A204.1 (cell line): ENCODE results near the gene MRO.
"Not testable (repeated sequence)": the region's sequence is repeated elsewhere in the genome, so short reads cannot be mapped to it uniquely, and the experiment has no call there.

Source experiments
- FAIRE-seq: peaks from 2 replicates; lab custom pipeline; 2012; peaks lifted over from hg19 to GRCh38; lab: Jason Lieb, UNC

MRO gene

DNA sequence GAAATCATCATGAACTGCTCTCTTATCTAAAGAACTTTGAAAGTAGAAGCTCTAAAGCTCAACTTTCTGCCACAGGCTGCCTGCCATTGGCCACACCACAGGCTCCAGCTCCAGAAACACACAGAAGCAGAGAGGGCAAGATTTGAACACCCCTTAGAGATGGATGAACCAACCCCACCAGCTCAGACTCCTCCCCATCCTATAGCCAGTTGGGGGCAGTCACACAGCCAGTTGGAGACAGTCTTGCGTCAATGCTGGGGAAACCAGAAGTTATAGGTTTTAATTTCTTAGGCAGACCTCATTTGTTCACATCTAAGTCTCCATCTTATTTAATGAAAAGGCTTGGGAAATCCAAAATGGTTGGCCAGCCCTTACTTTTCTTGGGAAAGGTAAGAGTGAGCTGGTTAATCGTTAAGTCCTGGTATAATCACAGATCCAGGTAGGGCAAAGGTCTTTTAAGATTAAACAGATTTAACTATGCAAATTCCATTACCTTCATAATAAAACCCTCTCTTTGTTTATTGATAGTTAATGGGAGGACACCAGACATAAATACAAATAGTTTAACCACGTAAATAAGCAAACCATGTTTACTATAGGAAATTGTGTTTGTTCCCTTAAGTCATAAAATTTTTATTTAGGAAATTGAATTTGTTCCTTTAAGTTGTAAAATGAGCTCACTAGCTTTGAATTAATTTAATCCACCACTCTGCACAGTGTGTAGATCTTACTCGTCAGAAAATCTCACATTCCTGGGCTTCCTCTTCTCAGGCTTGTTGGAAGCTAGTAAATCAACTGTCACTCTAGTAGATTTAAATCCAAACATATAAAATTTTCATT lies 28.0 kb downstream of the MRO start:
- no peak for FAIRE-seq

DNA sequence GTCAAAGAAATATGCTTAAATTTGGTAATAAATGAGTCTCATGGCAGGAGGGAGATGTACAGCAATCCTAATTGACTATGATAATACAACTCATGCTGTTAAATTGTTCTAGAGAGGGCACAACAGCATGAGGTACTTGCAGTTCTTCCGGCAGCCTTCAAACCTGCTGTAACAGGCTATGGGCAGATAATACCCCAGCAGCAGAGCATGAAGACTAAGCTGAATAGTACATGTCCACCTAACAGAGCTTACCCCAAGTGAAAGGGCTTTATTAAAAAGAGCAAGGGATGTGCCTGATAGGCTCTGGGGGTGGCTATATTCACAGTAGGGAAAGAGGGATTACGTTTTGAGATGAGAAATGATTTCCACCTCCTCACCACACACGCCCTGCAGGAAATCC lies 28.9 kb downstream of the MRO start:
- FAIRE-seq = no peak

DNA sequence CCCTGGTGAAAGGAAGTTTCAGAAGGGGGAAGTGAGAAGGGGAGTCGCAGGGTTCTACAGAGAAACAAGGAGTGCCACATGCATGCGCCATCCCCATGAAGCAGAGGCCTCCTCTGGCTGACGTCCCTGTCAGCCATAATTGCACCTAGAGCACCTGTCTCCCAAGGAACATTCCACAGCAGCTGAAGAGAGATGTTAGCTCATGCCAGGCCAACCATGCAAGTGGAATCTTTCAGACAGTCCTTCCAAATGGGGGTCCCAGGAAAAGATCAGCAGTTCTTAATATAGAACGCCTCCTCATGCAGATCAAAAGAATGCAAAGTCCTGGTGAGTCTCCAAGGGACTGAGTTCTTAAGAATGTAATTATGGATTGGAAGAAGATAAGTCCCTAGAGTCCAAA lies 29.6 kb downstream of the MRO start:
- no peak for FAIRE-seq

DNA sequence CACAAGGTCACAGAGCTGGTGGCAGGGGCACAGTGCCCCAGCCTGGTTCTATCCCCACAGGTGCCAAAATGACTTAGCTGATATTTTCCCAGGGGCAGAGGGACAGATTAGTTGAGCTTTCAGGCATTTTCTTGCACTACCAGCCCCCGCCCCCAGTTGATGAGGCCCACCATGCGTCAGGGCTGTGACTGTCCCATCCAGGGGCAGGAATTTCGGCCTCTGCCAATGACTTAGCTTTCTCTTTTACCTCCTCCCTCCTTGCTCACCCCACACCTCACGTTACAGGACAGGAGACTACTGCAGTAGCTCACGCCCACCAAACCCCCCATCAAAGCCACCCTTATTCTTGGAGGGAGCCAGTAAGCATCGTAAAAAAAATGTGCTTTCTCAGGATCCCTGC lies 31.5 kb downstream of the MRO start:
- FAIRE-seq = no peak

DNA sequence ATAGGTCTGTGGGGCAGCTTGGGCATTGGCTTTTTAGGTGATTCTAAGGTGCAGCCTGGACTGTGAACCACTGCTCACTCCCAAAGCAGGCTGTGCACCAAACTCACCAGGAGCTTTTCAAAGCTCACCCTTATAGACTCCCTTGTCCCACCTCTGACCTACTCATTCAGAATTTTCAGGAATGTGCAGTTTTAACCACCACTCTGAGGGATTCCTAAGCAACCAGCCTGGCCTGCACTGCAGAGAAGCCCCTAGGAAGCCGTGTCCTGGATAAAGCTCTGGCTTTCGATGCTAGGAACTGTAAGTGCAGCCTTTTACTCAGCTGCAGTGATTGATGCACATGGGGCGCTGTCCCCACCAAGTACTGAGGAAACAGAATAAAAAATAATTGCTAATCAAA lies 33.0 kb downstream of the MRO start:
- FAIRE-seq = no peak

DNA sequence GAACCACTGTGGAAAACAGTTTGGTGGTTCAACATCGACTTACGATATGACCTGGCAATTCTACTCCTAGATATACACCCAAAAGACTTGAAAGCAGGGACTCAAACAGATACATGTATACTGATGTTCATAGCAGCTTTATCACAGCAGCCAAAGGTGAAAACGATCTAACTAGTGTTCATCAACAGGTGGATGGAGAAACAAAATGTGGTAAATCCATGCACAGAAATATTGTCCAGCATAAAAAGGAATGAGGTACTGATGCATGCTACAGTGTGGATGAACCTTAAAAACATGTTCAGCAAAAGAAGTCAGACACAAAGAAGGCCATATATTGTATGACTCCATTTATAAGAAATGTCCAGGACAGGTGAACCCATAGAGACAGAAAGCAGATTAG lies 36.3 kb downstream of the MRO start:
- FAIRE-seq = no peak

DNA sequence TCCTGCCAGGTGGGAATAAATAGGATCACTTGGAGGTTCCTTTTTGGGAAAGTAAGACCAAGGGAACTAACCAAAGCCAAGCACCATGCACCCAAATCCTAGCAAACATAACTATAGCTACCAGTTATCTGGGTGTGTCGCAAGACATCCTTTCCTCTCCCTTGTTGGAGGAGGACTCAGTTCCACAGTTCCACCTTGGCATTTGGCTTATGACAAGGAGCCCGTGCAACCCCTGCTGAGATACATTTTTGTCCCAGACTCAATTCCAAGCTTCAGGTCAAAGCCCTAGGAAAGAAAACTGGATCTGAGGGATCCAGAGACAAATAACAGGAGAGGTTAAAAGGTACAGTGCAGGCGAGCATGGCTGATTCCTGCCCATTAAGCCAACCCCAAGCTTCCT lies 40.8 kb downstream of the MRO start:
- not testable (repeated sequence) for FAIRE-seq

DNA sequence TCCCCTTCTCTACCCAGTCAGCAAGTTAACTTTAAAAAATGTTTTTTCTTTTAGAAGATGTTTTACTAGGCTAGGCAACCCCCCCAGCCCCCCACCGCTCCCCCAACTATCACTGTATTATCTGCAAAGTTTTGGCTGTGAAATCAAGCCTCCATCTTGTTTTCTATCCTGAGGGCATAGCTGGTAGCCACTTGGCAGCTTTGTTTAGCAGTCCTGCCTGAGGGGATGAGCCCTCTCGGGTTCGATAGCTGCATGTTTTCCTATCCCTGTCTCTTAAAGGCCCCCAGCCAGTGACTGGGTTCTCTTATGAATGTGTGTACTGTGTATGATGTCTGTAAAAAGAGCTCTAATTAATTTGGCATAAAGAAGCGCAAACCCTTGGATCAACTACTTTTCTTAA lies 43.4 kb downstream of the MRO start:
- no peak for FAIRE-seq

DNA sequence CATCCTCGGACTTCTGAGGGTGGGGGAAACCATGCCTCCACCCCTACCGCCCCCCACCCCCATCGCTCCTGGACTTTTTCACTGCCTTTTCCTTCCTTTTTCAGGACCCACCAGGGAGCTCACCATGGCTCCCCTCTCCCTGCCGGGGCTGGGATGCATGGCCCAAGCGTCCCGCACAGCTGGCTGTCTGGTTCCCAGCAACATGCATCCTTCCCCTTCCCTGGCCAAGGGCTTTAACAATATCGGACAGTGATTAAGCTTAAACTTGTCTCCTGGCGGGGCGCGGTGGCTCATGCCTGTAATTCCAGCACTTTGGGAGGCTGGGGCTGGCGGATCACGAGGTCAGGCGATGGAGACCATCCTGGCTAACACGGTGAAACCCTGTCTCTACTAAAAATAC lies 44.1 kb downstream of the MRO start:
- no peak for FAIRE-seq

DNA sequence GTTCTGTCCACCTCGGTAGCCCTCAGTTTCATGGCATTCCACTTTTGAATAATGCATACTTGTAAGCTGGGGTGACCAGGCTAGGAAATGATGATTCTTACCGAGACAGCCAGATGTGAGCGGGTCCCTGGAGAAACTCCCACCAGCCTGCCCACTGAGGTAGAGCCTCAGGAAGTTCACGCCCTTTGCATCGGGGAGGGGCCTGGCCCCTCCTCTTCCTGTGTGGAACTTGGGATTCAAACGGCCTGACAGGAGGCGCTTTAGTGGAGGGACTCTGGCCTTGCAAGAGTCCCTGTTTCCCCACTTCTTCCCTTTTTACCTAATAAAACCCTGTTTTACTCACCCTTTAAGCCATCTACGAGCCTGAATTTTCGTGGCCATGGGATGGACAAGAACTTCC lies 44.6 kb downstream of the MRO start:
- FAIRE-seq = no peak

DNA sequence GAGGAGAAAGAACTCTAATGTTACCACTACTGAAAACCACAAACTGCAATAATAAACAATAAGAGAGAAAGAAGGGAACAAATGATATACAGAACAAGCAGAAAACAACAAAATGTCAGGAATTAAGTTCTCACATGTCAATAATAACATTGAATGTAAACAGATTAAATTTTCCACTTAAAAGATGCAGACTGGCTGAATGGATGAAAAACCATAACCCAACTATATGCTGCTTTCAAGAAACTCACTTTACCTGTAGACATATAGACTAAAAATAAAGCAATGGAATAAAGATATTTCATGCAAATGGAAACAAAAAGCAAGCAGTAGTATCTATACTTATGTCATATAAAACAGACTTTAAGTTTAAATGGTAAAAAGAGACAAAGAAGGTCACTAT lies 50.4 kb downstream of the MRO start:
- no peak for FAIRE-seq

DNA sequence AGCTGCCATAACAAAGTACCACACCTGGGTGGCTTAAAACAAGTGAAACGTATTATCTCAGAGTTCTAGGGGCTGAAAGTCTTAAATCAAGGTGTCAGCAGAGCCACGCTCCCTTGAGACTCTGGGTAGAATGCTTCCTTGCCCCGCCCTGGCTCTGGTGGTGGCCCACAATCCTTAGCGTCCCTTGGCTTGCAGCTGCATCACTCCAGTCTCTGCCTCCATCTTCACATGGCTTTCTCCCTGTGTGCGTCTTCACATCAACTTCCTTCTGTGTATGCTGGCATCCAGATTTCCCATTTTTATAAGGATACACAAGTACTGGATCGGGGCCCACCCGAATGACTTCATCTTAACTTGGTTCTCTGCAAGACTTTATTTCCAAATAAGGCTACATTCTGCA lies 62.5 kb downstream of the MRO start:
- FAIRE-seq = no peak

DNA sequence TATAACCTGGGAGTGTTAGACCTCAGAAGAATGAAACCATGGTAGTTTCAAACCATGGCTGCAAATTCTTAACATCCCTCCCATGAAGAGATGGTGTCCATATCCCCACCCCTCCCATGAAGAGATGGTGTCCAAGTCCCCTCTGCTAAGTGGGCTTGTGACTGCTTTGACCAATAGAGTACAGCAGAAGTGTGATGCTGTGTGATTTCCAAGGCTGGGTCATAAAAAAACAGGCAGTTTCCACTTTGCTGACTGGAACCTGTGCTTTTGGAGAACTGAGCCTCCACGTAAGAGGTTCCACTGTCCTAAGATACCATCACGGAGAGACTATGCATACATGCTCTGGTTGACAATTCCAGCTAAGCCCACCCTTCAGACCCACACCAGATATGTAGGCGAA lies 65.5 kb downstream of the MRO start:
- no peak for FAIRE-seq

DNA sequence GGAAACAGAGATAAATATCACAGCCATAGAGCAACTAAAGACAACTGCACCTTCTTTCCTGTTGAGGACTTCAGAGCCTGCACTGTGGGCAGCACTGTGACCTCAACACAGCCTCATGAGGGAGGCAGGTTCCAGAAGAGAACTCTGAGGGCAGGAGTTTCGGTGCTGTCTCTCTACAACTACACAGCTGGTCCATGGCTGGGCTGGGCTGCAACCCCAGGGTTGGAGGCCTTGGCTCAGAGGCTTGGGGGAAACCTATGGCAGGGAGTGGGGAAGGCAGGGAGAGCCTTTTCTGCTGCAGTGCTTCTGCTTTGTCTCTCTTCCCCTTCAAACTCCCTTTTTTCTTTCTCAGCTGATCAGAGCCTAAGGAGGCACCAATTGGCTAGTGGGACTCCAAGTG lies 66.5 kb downstream of the MRO start:
- FAIRE-seq = no peak

DNA sequence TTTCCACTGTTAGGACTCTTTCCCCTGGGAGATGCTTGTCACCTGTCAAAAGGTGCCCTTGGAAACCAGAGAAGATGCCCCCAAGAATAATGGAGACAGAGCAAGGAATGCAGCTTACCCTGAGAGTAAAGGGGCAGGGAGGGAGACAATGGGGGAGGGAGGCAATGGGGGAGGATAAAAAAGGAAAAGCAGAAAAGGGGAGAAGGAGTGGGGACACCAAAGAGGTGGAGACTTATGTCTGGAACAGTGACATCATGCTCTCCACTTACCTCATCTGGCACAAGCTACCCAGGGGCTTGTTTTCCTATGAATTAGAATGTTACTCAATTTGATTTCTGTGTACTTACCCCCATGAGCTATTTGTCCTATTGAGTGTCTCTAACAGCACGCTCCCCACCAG lies 67.9 kb downstream of the MRO start:
- FAIRE-seq = no peak

DNA sequence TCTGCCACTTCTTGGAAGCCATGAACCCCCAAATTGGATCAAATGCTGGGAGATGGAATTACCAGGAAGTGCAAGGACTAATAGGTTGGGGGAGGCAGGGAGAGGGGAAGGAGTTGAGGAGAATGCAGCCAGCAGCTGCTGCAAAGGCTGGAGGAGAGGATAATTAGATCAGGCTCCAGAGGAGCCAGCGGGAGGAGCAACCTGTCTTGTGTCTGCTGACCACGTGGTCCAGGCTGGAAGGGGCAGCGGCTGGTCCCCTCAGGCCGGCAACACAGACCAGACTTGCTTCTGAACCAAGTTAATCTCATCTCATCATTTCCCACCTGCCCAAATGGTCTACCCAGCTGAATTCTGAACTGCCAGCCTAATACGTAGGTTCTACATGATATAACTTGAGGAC lies 68.3 kb downstream of the MRO start:
- no peak for FAIRE-seq

DNA sequence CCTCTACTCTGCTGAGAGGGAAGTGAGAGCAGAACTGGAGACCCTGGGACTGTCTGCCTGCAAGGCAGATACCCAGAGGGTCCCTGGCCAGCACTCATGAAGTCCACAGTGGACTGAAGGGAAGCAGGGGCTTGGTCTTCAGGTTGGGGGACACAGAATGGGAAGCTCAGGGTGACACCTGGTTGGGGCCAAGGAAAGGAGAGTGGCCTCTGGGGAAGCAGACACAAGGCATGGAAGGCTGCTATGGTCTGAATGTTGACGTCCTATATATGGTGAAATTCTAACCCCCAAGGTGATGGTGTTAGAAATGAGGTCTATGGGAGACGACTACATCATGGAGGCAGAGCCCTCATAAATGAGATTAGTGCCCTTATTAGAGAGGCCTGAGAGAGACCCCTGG lies 69.3 kb downstream of the MRO start:
- FAIRE-seq = no peak

DNA sequence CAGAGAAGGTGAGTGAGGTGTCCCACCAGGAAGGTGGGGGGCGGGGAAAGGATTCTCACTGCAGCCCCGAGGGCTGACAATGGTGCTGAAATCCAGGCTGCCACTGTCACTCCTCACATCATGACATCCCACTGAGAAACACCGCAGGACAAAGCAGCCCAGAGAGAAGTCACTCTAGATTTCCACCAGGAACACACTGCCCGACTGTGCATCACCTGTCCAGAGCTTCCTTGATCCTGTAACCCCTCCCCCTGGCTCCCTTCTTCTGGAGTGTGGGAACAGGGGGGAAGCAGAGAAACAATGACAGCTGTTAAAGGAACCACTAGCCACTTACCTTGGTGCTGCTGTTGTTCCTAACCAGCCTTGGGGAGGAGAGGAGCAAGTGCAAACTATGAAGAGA lies 69.9 kb downstream of the MRO start:
- no peak for FAIRE-seq

DNA sequence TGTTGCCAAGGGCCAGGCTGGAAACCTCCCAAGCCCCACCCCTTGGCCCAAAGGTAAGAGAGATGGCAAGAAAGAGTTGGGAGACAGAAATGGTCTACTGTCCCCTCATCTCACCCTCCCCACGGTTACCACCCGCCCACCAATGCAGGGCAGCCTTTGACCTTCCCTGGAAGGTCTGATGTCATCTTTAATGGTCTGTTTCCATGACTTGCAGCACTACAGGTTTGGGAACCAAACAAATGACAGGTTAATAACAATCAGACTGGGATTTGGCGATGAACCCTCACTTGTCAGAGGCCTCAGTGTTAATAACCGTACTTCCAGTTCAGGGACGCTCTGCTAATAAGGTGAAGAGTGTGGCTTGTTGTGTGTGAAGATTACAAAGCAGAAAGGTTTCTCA lies 70.4 kb downstream of the MRO start:
- no peak for FAIRE-seq

DNA sequence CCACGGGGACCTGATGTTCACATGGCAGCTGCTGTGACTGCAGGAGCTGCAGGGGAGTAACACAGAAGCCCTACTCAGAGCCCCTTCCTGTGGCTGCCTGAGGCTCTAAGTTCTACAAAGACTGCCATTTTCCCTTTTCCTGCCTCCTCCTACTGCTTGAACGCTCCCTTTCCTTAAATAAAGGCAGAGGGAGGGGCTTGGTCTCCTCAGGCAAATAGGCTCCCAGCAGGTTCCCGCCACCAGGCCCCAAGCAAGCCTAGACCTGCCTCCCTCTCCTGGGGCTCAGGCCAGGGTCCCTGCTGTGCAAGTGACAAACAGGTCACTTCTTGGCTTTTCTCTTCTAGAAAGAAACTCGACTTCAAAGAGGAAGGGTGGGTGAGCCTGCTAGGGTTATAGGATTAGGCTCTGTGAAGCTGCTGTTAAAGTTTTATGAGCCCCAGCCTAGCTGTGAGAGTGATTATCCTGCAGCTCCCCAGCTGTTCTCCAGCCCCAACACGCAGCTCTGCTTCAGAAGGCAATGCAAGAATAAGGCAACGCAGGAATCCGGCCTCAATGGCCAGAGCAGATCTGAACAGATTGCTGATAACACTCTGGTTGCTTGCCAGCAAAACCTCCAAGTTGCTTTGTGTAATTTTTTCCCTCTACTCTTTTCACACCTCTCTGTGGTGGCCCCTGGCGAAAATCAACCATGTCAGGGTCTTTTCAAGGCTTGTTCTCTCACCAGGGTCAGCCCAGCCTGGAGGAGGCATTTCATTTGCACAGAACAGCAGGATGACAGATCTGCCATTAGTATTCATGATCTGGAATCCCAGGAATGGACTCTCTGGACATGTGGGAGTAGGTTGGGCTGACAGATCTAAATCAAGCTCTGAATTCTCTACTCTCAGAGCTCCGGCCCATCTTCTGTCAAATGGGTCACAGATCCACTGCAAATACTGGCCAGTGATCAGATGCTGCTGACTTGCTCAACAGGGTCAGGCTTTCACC lies 71.3 kb downstream of the MRO start:
- FAIRE-seq = no peak

DNA sequence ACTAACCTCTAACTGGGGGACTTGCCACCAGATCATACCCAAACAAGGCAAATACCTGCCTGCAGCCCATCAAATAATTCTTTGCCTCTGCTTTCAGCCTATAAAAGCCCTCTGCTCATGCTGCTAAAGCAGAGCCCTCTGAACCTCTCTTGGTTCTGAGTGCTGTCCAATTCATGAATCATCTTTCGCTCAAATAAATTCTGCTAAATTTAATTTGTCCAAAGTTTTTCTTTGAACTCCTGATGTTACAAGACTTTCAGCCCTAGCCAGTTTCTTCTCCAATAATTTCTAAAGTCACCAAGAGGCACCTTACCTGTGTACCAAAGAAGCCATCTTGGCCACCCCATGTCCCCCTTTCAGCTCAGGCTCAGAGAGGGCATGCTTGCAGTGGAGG lies 72.0 kb downstream of the MRO start:
- no peak for FAIRE-seq

DNA sequence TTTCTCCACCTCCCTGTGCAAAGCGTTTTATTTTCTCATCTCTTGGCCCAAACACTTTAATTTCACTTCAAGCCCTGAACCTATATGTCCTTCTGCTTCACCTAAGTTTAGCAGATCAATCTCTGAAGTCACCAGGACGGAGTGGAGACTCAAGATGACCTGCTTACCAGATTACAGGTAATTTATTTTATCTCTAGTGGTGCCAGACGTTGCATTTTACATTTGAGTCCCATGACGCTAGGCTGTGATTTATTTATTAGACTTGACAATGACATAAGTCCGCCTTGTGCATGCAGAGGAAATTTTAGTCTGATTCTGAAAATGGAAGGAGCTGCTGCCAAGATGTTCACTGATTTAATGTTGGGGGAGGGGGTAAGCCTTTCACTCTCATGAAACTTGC lies 73.9 kb downstream of the MRO start:
- FAIRE-seq = no peak
